Activated CD4-positive, CD25-positive, alpha-beta regulatory T cell treated with anti-CD3 and anti-CD28 coated beads, Interleukin-2, amount 50 U/mL, for 16 hours (primary cell): ENCODE data around the gene CWH43.
"Not testable (repeated sequence)": the region's sequence is repeated elsewhere in the genome, so short reads cannot be mapped to it uniquely, and the experiment has no call there.

ENCODE experiments used
- DNase-seq: peaks from one replicate; pipeline ENCODE4 v3.0.0-alpha.2; 2020; ENCODE audit warnings: low read depth, low spot score

CWH43 gene

GRCh38 chr4:48985976-48986653 is at the start of gene CWH43:
TSS of gene CWH43 (plus strand) at chr4:48986275. CDS start at chr4:48986430, 155 bp downstream.
- DNase-seq: no peak

GRCh38 chr4:48937033-48937432 is 49.0 kb upstream of the CWH43 start:
- no peak for DNase-seq

GRCh38 chr4:48938831-48939230 is 47.2 kb upstream of the CWH43 start:
- no peak for DNase-seq

GRCh38 chr4:48939785-48940184 is 46.3 kb upstream of the CWH43 start:
- DNase-seq: no peak

- no peak for DNase-seq
Observed at GRCh38 chr4:48943387-48943786, 42.7 kb upstream of the CWH43 start.

- no peak for DNase-seq
Observed at GRCh38 chr4:48944252-48944651, 41.8 kb upstream of the CWH43 start.

- no peak for DNase-seq
Observed at GRCh38 chr4:48944756-48945241, 41.3 kb upstream of the CWH43 start.

GRCh38 chr4:48945981-48946380 is 40.1 kb upstream of the CWH43 start:
- no peak for DNase-seq

- DNase-seq: no peak
Observed at GRCh38 chr4:48947731-48948130, 38.3 kb upstream of the CWH43 start.

- DNase-seq: no peak
Observed at GRCh38 chr4:48949086-48949485, 37.0 kb upstream of the CWH43 start.

- no peak for DNase-seq
Observed at GRCh38 chr4:48949518-48950219, 36.4 kb upstream of the CWH43 start.

- DNase-seq: no peak
Observed at GRCh38 chr4:48954314-48954713, 31.8 kb upstream of the CWH43 start.

- not testable (repeated sequence) for DNase-seq
Observed at GRCh38 chr4:48957366-48957765, 28.7 kb upstream of the CWH43 start.

GRCh38 chr4:48958582-48958981 is 27.5 kb upstream of the CWH43 start:
- DNase-seq: no peak

- DNase-seq: no peak
Observed at GRCh38 chr4:48960988-48961635, 25.0 kb upstream of the CWH43 start.

GRCh38 chr4:48962636-48963035 is 23.4 kb upstream of the CWH43 start:
- DNase-seq: no peak

GRCh38 chr4:48963042-48963679 is 22.9 kb upstream of the CWH43 start:
- peak; percentile 59 for DNase-seq

GRCh38 chr4:48967101-48967500 is 19.0 kb upstream of the CWH43 start:
- DNase-seq: no peak

GRCh38 chr4:48967631-48968030 is 18.4 kb upstream of the CWH43 start:
- no peak for DNase-seq

- no peak for DNase-seq
Observed at GRCh38 chr4:48968814-48969213, 17.3 kb upstream of the CWH43 start.

- no peak for DNase-seq
Observed at GRCh38 chr4:48970471-48970921, 15.6 kb upstream of the CWH43 start.
